Measurements from ENCODE around the gene SHKBP1. TPM values are rescaled to one million over a fixed set of nuclear protein-coding genes. Genes with fewer than 3 reads are reported as not detected.

Gene SHKBP1
- total RNA-seq (2014; rRNA removed; shearing (Covaris generic)) = 23.2 and 32.5 TPM in 2 replicates

GRCh38 chr19:40576585-40577451, at the start of gene SHKBP1:
Gene SHKBP1, plus strand, starts transcription at chr19:40576873. Its CDS starts 27 bp downstream, at chr19:40576900.

GRCh38 chr19:40601134-40601974, 24.7 kb downstream of the SHKBP1 start, which contains the start of gene LTBP4:
Gene LTBP4, plus strand, starts transcription at chr19:40601369. Its CDS starts 19 bp downstream, at chr19:40601388.

Other genes with a start within 250 kb of the SHKBP1 start
- gene C19orf47, start 228.5 kb upstream of the SHKBP1 start, total RNA-seq (2014; rRNA removed; shearing (Covaris generic)) = 15.9 and 19.0 TPM in 2 replicates
- gene PLD3, start 228.2 kb upstream of the SHKBP1 start, total RNA-seq (2014; rRNA removed; shearing (Covaris generic)) = 127 and 131 TPM in 2 replicates
- 0.19 TPM in 1 of 2 replicates, not detected in the other for gene HIPK4, start 186.7 kb upstream of the SHKBP1 start, total RNA-seq (2014; rRNA removed; shearing (Covaris generic))
- gene PRX, start 163.5 kb upstream of the SHKBP1 start, total RNA-seq (2014; rRNA removed; shearing (Covaris generic)) = 1.2 and 1.7 TPM in 2 replicates
- 23.8 and 25.6 TPM in 2 replicates for gene SERTAD1, start 150.9 kb upstream of the SHKBP1 start, total RNA-seq (2014; rRNA removed; shearing (Covaris generic))
- 4.0 and 5.6 TPM in 2 replicates for gene SERTAD3, start 132.5 kb upstream of the SHKBP1 start, total RNA-seq (2014; rRNA removed; shearing (Covaris generic))
- 41.0 and 52.6 TPM in 2 replicates for gene BLVRB, start 111.1 kb upstream of the SHKBP1 start, total RNA-seq (2014; rRNA removed; shearing (Covaris generic))
- 0.27 and 0.75 TPM in 2 replicates for gene SPTBN4, start 109.9 kb upstream of the SHKBP1 start, total RNA-seq (2014; rRNA removed; shearing (Covaris generic))
- 50.1 and 53.4 TPM in 2 replicates for gene LTBP4, start 24.5 kb downstream of the SHKBP1 start, total RNA-seq (2014; rRNA removed; shearing (Covaris generic))
- 12.5 and 14.4 TPM in 2 replicates for gene NUMBL, start 113.8 kb downstream of the SHKBP1 start, total RNA-seq (2014; rRNA removed; shearing (Covaris generic))
- gene COQ8B, start 140.0 kb downstream of the SHKBP1 start, total RNA-seq (2014; rRNA removed; shearing (Covaris generic)) = 44.9 and 67.6 TPM in 2 replicates
- 10.1 and 12.3 TPM in 2 replicates for gene ITPKC, start 140.2 kb downstream of the SHKBP1 start, total RNA-seq (2014; rRNA removed; shearing (Covaris generic))
- 2.2 TPM in 2 replicates for gene ACTMAP, start 173.6 kb downstream of the SHKBP1 start, total RNA-seq (2014; rRNA removed; shearing (Covaris generic))
- gene SNRPA, start 174.3 kb downstream of the SHKBP1 start, total RNA-seq (2014; rRNA removed; shearing (Covaris generic)) = 237 and 302 TPM in 2 replicates
- 416 and 533 TPM in 2 replicates for gene MIA, start 198.6 kb downstream of the SHKBP1 start, total RNA-seq (2014; rRNA removed; shearing (Covaris generic))
- gene RAB4B, start 201.4 kb downstream of the SHKBP1 start, total RNA-seq (2014; rRNA removed; shearing (Covaris generic)) = 23.4 and 30.1 TPM in 2 replicates
- gene EGLN2, start 222.3 kb downstream of the SHKBP1 start, total RNA-seq (2014; rRNA removed; shearing (Covaris generic)) = 62.4 and 70.2 TPM in 2 replicates